AG09319 (cell line): ENCODE measurements around the gene AEBP2.

Source experiments
- DNase-seq: peaks from one replicate; pipeline ENCODE4 v3.0.0-alpha.2; 2010; ENCODE audit warnings: low read depth; ENCODE audit errors: extremely low read depth
- CTCF ChIP-seq: IDR thresholded peaks from 2 replicates; pipeline ENCODE4 v1.5.1; 2011; ENCODE audit warnings: low read depth, mild to moderate bottlenecking, inconsistent platforms, low read length, moderate library complexity

Gene AEBP2

GRCh38 chr12:19430988-19431387, 8.3 kb upstream of the AEBP2 start:
- DNase-seq: no peak
- TF ChIP-seq CTCF: no peak

DNA sequence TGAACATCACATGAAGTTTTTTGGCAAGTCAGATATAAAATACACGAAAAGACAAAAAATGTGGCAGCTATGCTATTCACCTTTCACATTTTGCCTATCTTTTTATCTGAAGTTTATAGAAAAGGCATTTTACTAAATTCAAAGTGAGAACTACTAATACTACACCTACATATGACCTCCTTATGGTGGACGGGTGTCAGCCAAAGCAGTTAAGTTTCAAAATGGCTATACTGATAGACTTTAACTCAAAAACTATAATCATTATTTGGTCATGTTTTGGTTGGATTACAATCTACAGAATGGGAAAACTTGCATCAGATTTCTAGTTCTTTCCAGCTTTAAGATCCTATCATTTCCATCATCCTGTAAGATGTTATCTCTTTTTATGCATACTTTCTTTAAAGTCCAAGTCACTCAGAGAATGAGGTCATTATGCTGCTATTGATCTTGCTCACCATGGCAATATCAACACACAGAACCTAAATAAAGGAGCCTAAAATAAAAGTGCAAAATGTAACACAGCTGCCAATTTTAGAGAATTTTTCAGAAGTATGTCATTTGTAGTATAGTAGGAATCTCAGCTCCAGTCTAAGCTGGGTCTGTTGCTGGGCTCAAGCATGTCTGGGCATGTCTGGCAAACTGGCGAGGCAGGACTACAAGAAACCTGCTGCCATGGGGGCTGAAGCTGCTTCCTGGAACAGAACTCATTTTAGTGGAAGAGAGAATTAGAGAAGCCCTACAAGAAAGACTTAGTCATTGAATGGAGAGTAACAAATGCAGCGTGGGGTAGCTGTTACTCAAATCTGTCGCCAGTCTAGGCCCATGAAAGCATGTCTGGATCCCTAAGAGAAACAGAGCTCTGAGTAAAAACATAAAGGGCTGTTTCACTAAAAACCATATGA, 7.6 kb upstream of the AEBP2 start:
- peak; percentile 38 for DNase-seq
- TF ChIP-seq CTCF: no peak

- DNase-seq: no peak
- TF ChIP-seq CTCF: no peak
These were observed 6.8 kb upstream of the AEBP2 start for GRCh38 chr12:19432309-19433170.

- TF ChIP-seq CTCF: no peak
- DNase-seq: no peak
These were observed 4.8 kb upstream of the AEBP2 start for GRCh38 chr12:19434538-19434937.

DNA sequence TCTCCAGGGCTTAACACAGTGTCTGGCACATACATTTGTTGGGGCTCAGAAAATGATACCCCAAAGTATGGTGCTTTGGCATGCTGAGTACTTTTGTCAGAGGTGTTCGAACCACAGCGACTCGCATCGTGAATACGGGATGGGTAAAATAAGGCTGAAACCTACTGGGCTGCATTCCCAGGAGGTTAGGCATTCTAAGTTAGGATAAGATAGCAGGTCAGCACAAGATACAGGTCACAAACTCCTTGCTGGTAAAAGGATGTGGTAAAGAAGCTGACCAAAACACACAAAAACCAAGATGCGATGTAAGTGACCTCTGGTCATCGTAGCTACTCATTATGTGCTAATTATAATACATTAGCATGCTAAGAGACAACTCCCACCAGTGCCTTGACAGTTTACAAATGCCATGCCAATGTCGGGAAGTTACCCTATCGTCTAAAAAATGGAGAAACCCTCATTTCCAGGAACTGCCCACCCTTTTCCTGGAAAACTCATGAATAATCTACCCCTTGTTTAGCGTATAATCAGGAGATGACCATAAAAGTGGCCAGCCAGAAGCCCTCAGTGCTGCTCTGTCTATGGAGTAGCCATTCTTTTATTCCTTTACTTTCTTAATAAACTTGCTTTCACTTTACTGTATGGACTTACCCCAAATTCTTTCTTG, 3.3 kb upstream of the AEBP2 start:
- TF ChIP-seq CTCF: no peak
- no peak for DNase-seq

GRCh38 chr12:19436931-19437330, 2.4 kb upstream of the AEBP2 start:
- TF ChIP-seq CTCF: no peak
- DNase-seq: no peak

GRCh38 chr12:19437996-19438395, 1.3 kb upstream of the AEBP2 start:
- DNase-seq: no peak
- no peak for TF ChIP-seq CTCF
